ENCODE data around the gene GAPDHS. TPM values are rescaled to one million over a fixed set of nuclear protein-coding genes. Genes with fewer than 3 reads are reported as not detected.

GAPDHS gene
- total RNA-seq, 1 donor from 2014 or later, result not detected

GRCh38 chr19:35546532-35546931 is 13.3 kb downstream of the GAPDHS start:
- peak overlapping the region; percentile 70 for H3K27ac ChIP-seq
- TF ChIP-seq CTCF (IDR thresholded peaks at IDR 0.05) (no peak), POLR2AphosphoS5 (IDR thresholded peaks at IDR 0.05; ENCODE audit: insufficient read depth in 1 of 2, low read depth in 1 of 2) (no peak), POLR2A (IDR thresholded peaks at IDR 0.05) (no peak)
- peaks cover 25% of the 10 kb centered on the region for H3K4me1 ChIP-seq
- no peaks in the 10 kb centered on the region for H3K36me3 ChIP-seq
- no peaks in the 10 kb centered on the region for H3K9me3 ChIP-seq
- DNase-seq (ENCODE audit: extremely low spot score in 2 of 2), result no peak
- intact Hi-C loops (cut with DNase I), result loop anchor here (5.0 kb wide), 1 partner anchor 171 kb away; the partner anchor contains the start of gene KMT2B
- peak overlapping the region; percentile 72 to 94 for H3K4me3 ChIP-seq
- H3K27me3 ChIP-seq, result no peaks in the 10 kb centered on the region

GRCh38 chr19:35549174-35549788 is 16.0 kb downstream of the GAPDHS start:
- no peak for TF ChIP-seq POLR2A (IDR thresholded peaks at IDR 0.05)
- peak; percentile 51 to 66 (median 59) for TF ChIP-seq CTCF (IDR thresholded peaks at IDR 0.05)
- Histone ChIP-seq H3K4me3 (no peak overlapping the region), H3K27ac (no peak overlapping the region), H3K9me3 (no peaks in the 10 kb centered on the region), H3K4me1 (peaks cover 23% of the 10 kb centered on the region), H3K36me3 (no peaks in the 10 kb centered on the region), H3K27me3 (no peaks in the 10 kb centered on the region)
- no peak for DNase-seq (ENCODE audit: extremely low spot score in 2 of 2)
- intact Hi-C loops (cut with DNase I), result loop anchor here (5.0 kb wide), 1 partner anchor 168 kb away; the partner anchor contains the start of gene KMT2B

GRCh38 chr19:35549879-35550523 is 16.7 kb downstream of the GAPDHS start:
- TF ChIP-seq POLR2A (IDR thresholded peaks at IDR 0.05) (no peak), CTCF (IDR thresholded peaks at IDR 0.05) (no peak), POLR2AphosphoS5 (IDR thresholded peaks at IDR 0.05; ENCODE audit: insufficient read depth in 1 of 2, low read depth in 1 of 2) (no peak)
- no peaks in the 10 kb centered on the region for H3K27me3 ChIP-seq
- H3K4me1 ChIP-seq, result peaks cover 16% of the 10 kb centered on the region
- H3K27ac ChIP-seq, result no peak overlapping the region
- H3K4me3 ChIP-seq, result no peak overlapping the region
- no peak for DNase-seq (ENCODE audit: extremely low spot score in 2 of 2)
- no peaks in the 10 kb centered on the region for H3K36me3 ChIP-seq
- intact Hi-C loops (cut with DNase I), result loop anchor here (5.0 kb wide), 1 partner anchor 167 kb away; the partner anchor contains the start of gene KMT2B
- H3K9me3 ChIP-seq, result no peaks in the 10 kb centered on the region

GRCh38 chr19:35551091-35551810 is 18.0 kb downstream of the GAPDHS start:
- H3K27ac ChIP-seq, result no peak overlapping the region
- intact Hi-C loops (cut with DNase I), result no loop called here
- H3K4me3 ChIP-seq, result no peak overlapping the region
- DNase-seq (ENCODE audit: extremely low spot score in 2 of 2), result no peak
- TF ChIP-seq POLR2AphosphoS5 (IDR thresholded peaks at IDR 0.05; ENCODE audit: insufficient read depth in 1 of 2, low read depth in 1 of 2) (no peak), POLR2A (IDR thresholded peaks at IDR 0.05) (no peak), CTCF (IDR thresholded peaks at IDR 0.05) (no peak)
- no peaks in the 10 kb centered on the region for H3K9me3 ChIP-seq
- H3K36me3 ChIP-seq, result no peaks in the 10 kb centered on the region
- no peaks in the 10 kb centered on the region for H3K27me3 ChIP-seq
- H3K4me1 ChIP-seq, result peaks cover 12% of the 10 kb centered on the region

All from vagina (tissue), 2 donors.